GM18519 (cell line): ENCODE data around the gene EGLN3.

Experiments
- ATAC-seq: cut with Tn5 transposase; IDR thresholded peaks from one replicate; pipeline ENCODE4 v1.9.1; 2021; ENCODE audit warnings: mild to moderate bottlenecking, moderate library complexity; ENCODE audit not compliant: unreplicated experiment, low FRiP score

EGLN3 gene

GRCh38 chr14:33880330-33880729 lies 70.5 kb downstream of the EGLN3 start:
- ATAC-seq: no peak

- no peak for ATAC-seq
These were observed 71.1 kb downstream of the EGLN3 start for GRCh38 chr14:33879684-33880286.

- no peak for ATAC-seq
These were observed 74.6 kb downstream of the EGLN3 start for GRCh38 chr14:33876274-33876673.
